Left lung (tissue), 10 donors: ENCODE measurements around the gene ARHGEF2. TPM values are rescaled to one million over a fixed set of nuclear protein-coding genes. Genes with fewer than 3 reads are reported as not detected.

Experiments used
- ATAC-seq: fragments of 200-7000 bp; cut with Tn5 transposase; one replicate; pipeline ENCODE4 v1.9.1; 2020; ENCODE audit warnings: moderate library complexity
- DNase-seq, 4 donors: peaks; one replicate each; pipeline ENCODE4 v3.0.0-alpha.2; 2013 to 2020
- H3K27ac ChIP-seq, 2 donors: fragments of 200-600 bp; sonication (generic) in 1 of 2; one replicate each; pipeline versions ENCODE4 v1.5.0 to v1.8.0; 2020 to 2021
- H3K27me3 ChIP-seq, 2 donors: fragments of 200-600 bp; sonication (generic) in 1 of 2; one replicate each; pipeline versions ENCODE4 v1.5.0 to v1.8.0; 2020 to 2021
- H3K36me3 ChIP-seq, 2 donors: fragments of 200-600 bp; sonication (generic) in 1 of 2; one replicate each; pipeline versions ENCODE4 v1.5.0 to v1.8.0; 2020 to 2021
- H3K4me1 ChIP-seq, 2 donors: fragments of 200-600 bp; one replicate each; pipeline ENCODE4 v1.8.0; 2021
- H3K4me3 ChIP-seq, 2 donors: fragments of 200-600 bp; sonication (generic) in 1 of 2; one replicate each; pipeline versions ENCODE4 v1.5.0 to v1.8.0; 2020 to 2021; ENCODE audit warnings: mild to moderate bottlenecking in 1 of 2
- H3K9me3 ChIP-seq, 2 donors: fragments of 200-600 bp; sonication (generic) in 1 of 2; one replicate each; pipeline versions ENCODE4 v1.5.0 to v1.8.0; 2020 to 2021
- CTCF ChIP-seq, 2 donors: fragments of 200-600 bp; sonication (generic) in 1 of 2; IDR thresholded peaks; one replicate each; pipeline versions ENCODE4 v1.5.0 to v1.8.0; 2021; ENCODE audit warnings: antibody characterized with exemption in 2 of 2
- intact Hi-C, 2 donors: fragments of 100-400 bp; cut with DNase I; formaldehyde crosslinking; loops; one replicate each; pipeline versions ENCODE4 v1.11.2 to v1.14.2; 2022
- polyA plus RNA-seq, 6 donors: library from polyadenylated mRNA; unstranded; fragments of 120-200 nt; gene quantifications; one replicate each; pipeline ENCODE4 v1.2.1, GENCODE V29; 2013; ENCODE audit not compliant: insufficient read length in 6 of 6
- total RNA-seq, 2 donors: library from RNA; stranded (reverse); fragmentation: NEBNext Ultra II Directional; extraction: Animal tissue kit (Norgen Biotek cat#: 25700); gene quantifications; one replicate each; pipeline ENCODE4 v1.2.1, GENCODE V29; 2021
- donor health status: DM: no; HTN: yes; CAD: no.
- donor health status: DM: no; HTN: no; CAD: no.

ARHGEF2 gene
- total and polyA plus RNA-seq, 8 donors: 158 to 290 (median 218) TPM

GRCh38 chr1:156014829-156015228 lies 36.5 kb upstream of the ARHGEF2 start:
- Histone ChIP-seq H3K4me1 (peaks cover 7 to 42% of the 10 kb centered on the region in 2 donors), H3K9me3 (no peaks in the 10 kb centered on the region), H3K4me3 (no peak overlapping the region), H3K27ac (no peak overlapping the region), H3K27me3 (no peaks in the 10 kb centered on the region), H3K36me3 (peaks cover 0 to 100% of the 10 kb centered on the region in 2 donors)
- TF ChIP-seq CTCF (IDR thresholded peaks at IDR 0.05): no peak
- intact Hi-C loops: no loop called here
- DNase-seq: no peak
- ATAC-seq: no peak

GRCh38 chr1:156012051-156012817 lies 33.9 kb upstream of the ARHGEF2 start:
- ATAC-seq: peak; percentile 74
- Histone ChIP-seq H3K27ac (peak overlapping the region in 1 of 2 donors; percentile 17), H3K36me3 (peaks cover 5 to 100% of the 10 kb centered on the region in 2 donors)

GRCh38 chr1:156009404-156009803 lies 31.1 kb upstream of the ARHGEF2 start:
- peaks cover 5 to 81% of the 10 kb centered on the region in 2 donors for H3K36me3 ChIP-seq
- no peak overlapping the region for H3K27ac ChIP-seq
- no peak for DNase-seq
- H3K4me3 ChIP-seq: no peak overlapping the region
- H3K4me1 ChIP-seq: peaks cover 0 to 17% of the 10 kb centered on the region in 2 donors
- H3K9me3 ChIP-seq: no peaks in the 10 kb centered on the region
- TF ChIP-seq CTCF (IDR thresholded peaks at IDR 0.05): no peak
- H3K27me3 ChIP-seq: no peaks in the 10 kb centered on the region
- ATAC-seq: no peak
- intact Hi-C loops: no loop called here

More at GRCh38 chr1:156012051-156012817, 33.9 kb upstream of the ARHGEF2 start:
- intact Hi-C loops: no loop called here
- Histone ChIP-seq H3K27me3 (no peaks in the 10 kb centered on the region), H3K4me3 (no peak overlapping the region), H3K4me1 (peaks cover 0 to 24% of the 10 kb centered on the region in 2 donors), H3K9me3 (no peaks in the 10 kb centered on the region)
- no peak for TF ChIP-seq CTCF (IDR thresholded peaks at IDR 0.05)
- no peak for DNase-seq

- intact Hi-C loops: no loop called here
- DNase-seq (no peak), ATAC-seq (no peak)
- H3K27me3 ChIP-seq: no peaks in the 10 kb centered on the region
- H3K27ac ChIP-seq: peak overlapping the region; percentile 5 to 39
- H3K9me3 ChIP-seq: no peaks in the 10 kb centered on the region
- H3K36me3 ChIP-seq: peaks cover 5 to 55% of the 10 kb centered on the region in 2 donors
- H3K4me3 ChIP-seq: no peak overlapping the region
- TF ChIP-seq CTCF (IDR thresholded peaks at IDR 0.05): no peak
- peaks cover 0 to 10% of the 10 kb centered on the region in 2 donors for H3K4me1 ChIP-seq
Observed at GRCh38 chr1:156006666-156007376, 28.5 kb upstream of the ARHGEF2 start.
